Measurements from ENCODE around the gene ELSPBP1.
"Not testable (repeated sequence)": the region's sequence is repeated elsewhere in the genome, so short reads cannot be mapped to it uniquely, and the experiment has no call there.

Gene ELSPBP1

DNA sequence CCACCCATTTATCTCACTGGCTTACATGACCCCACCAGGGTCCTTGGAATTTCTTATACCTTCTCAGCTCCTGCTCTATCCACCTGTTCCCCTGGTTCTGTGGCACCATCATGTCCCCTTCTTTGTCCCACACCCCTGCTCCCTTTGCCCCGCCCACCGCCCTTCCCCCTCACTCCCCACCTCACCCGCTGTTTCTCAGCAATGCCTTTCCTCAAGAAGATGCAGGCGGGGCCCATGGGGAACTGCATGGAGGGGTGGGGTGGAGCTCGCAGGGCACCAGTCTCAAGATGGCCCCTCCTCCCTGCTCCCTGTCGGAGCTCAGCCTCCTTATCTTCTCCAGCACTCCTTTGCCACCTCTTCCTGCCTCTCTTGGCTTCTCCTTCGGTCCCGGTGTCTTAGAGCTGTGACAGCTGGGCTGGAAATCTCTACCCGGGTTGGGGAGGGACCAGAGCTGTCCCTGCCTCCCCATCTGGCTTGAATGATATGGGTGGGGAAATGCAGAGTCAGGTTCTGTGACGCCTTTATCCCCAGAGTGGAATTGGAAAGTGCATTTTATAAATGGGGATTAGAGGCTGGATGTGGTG lies 49.3 kb downstream of the ELSPBP1 start, which contains the start of gene CABP5:
TSS of gene CABP5 (minus strand) at position 405 of the 584 bp plus-strand sequence. CDS start at position 248, 157 bp downstream.
- DNase-seq (ENCODE audit: low spot score) = no peak

DNA sequence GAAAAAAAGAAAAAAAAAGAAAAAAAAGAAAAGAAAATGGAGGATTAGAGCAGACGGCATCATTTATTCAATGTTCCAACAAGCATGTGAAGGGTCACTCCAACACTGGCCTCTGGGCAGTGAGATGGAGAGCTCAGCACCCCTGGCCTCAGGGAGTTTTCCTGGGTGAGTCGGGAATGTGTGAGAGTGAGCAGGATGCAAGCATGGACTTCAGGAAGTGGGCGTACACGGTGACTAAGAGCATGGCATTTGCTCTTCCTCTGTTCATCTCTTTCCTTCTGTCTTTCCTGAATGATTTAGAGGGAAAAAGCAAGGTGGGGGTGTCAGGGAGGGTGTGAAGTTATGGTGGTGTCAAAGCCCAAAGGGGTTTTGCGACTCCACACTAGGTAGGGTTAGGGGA lies 50.1 kb downstream of the ELSPBP1 start:
- DNase-seq (ENCODE audit: low spot score) = no peak

DNA sequence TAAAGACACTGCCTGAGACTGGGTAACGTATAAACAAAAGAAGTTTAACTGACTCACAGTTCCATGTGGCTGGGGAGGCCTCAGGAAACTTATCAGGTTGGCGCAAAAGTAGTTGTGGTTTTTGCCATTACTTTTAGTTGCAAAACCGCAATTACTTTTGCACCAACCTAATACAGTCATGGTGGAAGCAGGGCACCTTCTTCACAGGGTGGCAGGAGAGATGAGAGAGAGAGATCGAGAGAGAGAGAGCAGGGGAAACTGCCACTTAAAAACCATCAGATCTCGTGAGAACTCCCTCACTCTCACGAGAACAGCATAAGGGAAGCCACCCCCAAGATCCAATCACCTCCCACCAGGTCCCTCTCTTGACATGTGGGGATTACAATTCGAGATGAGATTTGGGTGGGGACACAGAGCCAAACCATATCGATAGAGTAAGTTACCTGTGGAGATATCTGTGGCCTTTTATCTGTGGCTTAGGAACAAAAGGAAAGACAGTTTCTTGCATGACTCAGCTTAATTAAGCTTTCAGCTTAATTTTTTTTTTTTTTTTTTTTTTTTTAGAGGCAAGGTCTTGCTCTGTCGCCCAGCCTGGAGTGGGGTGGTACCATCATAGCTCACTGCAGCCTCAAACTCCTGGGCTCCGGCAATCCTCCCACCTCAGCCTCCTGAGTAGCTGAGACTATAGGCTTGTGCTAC lies 57.1 kb downstream of the ELSPBP1 start:
- no peak for DNase-seq (ENCODE audit: low spot score)

DNA sequence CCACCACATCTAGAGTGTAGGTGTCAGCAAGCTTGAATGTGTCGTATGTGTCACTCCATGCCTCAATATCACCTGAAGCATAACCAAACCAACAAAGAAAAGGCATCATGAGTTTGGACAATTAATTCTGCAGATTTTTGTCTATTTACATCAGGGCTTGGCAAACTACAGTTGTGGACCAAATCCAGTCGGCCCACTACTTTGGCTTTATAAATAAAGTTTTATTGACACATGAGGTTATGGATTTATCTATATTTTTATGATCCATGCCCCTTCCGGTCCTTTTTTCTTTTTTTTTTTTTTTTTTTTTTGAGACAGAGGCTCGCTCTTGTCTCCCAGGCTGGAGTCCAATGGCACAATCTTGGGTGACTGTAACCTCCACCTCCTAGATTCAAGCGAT lies 58.6 kb downstream of the ELSPBP1 start:
- DNase-seq (ENCODE audit: low spot score) = no peak

DNA sequence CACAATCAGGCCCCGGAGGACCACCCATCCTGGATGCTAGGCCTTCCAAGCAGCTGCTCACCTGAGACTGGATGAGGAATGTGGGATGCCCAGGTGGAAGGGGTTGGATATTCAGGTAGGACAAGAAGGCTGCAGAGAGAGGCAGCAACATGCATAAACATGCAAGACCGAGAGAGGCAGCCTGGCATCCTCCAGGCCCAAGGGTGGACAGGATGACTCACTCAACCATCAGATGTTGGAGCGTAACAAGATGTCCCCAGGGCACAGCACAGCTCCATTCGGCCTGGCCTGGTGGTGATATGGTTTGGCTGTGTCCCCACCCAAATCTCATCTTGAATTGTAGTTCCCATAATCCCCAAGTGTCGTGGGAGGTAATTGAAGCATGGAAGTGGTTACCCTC lies 59.4 kb downstream of the ELSPBP1 start:
- DNase-seq (ENCODE audit: low spot score) = no peak

DNA sequence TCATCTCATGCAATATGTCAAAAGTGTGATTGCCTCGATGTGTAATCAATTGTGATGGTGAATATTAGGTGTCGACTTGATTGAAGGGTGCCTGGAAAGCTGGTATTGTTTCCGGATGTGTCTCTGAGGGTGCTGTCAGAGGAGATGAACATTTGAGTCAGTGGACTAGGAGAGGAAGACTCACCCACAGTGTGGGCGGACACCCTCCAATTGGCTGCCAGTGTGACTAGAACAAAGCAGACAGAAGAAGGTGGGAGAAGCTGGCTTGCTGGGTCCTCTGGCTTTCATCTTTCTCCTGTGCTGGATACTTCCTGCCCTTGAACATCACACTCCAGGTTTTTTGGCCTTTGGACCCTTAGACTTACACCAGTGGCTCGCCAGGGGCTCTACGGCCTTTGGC lies 64.9 kb downstream of the ELSPBP1 start:
- DNase-seq (ENCODE audit: low spot score) = no peak

DNA sequence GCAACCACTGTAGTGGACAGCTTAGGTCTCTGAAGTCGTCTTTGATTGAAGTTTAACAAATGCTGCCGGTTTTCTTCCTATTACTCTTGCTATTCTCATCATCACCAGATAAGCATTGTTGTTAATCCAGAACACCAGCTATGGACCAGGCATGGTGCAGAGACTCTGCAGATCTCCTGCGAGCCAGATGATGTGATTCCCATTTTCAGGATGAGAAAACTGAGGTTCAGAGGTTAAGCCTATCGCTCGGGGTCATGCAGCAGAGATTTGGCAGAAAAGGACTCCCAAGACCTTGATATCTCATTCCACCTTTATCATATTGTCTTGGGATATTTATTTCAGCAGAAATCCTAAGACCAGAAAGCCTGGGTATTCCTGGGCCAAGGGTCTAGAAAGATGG lies 65.9 kb downstream of the ELSPBP1 start:
- DNase-seq (ENCODE audit: low spot score) = no peak

DNA sequence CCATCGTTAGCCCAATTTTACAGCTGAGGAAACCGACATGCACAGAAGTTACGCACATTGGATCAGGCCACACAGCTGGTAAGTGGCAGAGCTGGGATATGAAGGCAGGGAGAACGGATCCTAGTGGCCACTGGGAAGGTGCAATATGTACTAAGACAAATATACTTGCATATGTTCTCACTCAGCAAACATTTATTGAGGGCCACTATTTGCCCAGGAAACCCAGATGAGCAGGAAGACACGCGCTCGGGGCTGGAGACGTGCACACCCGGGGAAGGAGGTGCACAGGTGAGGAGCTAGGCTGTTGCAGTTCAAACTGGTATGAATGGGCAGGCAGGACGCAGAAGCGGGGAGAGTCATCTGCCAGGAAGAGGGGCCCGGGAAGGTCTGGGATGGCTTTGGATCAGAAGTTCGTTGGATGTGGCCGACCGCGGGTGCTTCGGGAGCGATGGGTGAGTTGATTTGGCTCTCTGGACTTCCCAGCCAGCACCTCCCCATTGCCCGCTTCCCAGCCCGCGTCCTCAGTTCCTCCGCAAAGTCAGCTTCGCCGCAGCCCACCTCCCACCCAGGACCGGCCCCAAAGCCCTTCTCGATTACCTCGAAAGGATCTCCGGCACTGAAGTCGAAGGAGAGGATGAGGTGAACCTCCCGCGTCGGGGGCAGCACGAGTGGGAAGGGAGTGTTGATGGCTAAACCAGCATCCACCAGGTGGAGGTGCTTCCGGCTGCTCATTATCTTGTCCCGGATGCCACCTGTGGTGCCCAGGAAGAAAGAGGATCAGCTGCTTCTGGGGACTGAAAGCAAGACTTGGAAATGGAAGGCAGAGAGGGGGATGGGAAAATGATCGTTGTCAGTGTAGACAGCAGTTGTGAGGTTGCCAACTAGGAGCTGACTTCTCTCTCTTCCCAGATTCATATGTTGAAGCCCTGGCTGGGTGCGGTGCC lies 67.2 kb downstream of the ELSPBP1 start:
- DNase-seq (ENCODE audit: low spot score) = no peak

DNA sequence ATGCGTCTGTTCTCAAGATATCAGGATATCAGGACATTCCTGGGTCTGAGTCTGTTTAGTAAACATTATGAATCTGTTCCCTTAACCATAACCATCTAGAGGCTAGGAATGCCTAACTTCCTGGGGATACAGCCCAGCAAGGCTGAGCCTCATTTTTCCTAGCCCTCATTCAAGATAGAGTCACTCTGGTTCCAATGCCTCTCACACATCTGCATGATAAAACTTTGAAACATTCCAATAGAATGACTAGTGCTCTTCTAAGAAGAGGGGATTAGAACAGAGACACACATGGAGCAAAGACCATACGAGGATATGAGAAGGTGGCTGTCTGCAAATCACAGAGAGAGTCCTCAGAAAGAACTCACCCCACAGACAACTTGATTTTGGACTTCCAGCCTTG lies 70.1 kb downstream of the ELSPBP1 start:
- no peak for DNase-seq (ENCODE audit: low spot score)

DNA sequence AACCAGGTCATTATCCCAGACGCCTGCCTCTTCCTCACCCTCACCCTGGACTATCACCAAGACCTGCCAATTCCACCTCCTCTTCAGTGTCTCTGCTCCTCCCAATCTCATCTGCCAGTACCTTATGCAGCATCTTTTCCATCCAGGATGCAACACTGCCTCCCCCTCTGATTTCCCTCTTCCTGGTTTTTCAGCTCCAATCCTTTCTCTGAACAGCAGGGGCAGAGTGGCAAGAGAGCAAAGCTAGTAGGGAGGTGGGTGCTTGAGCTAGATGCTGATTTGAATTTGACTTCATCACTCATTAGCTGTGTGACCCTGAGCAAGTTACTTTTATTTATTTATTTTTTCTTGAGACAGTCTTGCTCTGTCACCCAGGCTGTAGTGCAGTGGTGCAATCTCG lies 75.0 kb downstream of the ELSPBP1 start:
- DNase-seq (ENCODE audit: low spot score) = no peak

DNA sequence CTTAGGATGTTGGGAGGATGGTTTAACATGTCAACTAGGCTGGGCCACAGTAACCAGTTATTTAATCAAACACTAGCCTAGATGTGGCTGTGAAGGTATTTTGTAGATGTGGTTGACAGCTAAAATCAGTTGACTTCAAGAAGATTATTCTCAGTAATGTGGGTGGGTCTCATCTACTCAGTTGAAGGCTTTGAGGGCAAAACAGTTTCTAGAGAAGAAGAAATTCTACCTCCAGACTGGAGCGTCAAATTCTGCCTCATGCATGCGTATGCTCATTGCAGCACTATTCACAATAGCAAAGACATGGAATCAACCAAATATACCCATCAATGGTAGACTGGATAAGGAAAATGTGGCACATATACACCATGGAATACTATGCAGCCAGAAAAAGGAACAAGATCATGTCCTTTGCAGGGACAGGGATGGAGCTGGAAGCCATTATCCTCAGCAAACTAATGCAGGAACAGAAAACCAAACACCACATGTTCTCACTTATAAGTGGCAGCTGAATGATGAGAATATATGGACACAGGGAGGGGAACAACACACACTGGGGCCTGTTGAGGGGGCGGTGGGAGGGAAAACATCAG lies 75.8 kb downstream of the ELSPBP1 start:
- DNase-seq (ENCODE audit: low spot score) = not testable (repeated sequence)
